B cell (primary cell): ENCODE results near the gene CTNNA3. TPM values are rescaled to one million over a fixed set of nuclear protein-coding genes. Genes with fewer than 3 reads are reported as not detected.

Source experiments
- ATAC-seq: fragments of 200-7000 bp; cut with Tn5 transposase; one replicate; pipeline ENCODE4 v1.10.0; 2021; ENCODE audit warnings: low read depth, mild to moderate bottlenecking, moderate number of reproducible peaks, moderate library complexity
- CTCF ChIA-PET: fragments of 350-600 bp; sonication (Branson Sonifier 250); formaldehyde crosslinking; loops from one replicate; lab custom pipeline; 2021; ENCODE audit warnings: antibody characterized with exemption, inconsistent platforms; lab: Charles Lee
- POLR2A ChIA-PET: fragments of 350-600 bp; sonication (Branson Sonifier 250); formaldehyde crosslinking; loops from one replicate; lab custom pipeline; 2021; ENCODE audit warnings: antibody characterized with exemption; lab: Charles Lee
- DNase-seq: peaks from one replicate; pipeline ENCODE4 v3.0.0; 2013
- H2AFZ ChIP-seq: 2 replicates; pipeline ENCODE4 v1.6.1; 2012; ENCODE audit warnings: mild to moderate bottlenecking, low read depth, low read length; ENCODE audit not compliant: insufficient read depth, poor library complexity, severe bottlenecking
- H3K27ac ChIP-seq, 2 donors: 1 replicate in 1 of 2; 2 replicates in 1 of 2; pipeline ENCODE4 v1.5.1; 2012 to 2013; ENCODE audit warnings: low read length in 2 of 2, mild to moderate bottlenecking in 2 of 2, moderate library complexity in 1 of 2
- H3K27me3 ChIP-seq, 4 experiments: fragments of 200-600 bp in 1 of 4; sonication (generic) in 1 of 4; replicated peaks in 1 of 4; 1 replicate in 2 of 4; 2 replicates in 2 of 4; pipeline versions ENCODE4 v1.6.1 to v1.7.0; 2013 to 2016; ENCODE audit warnings: low read length in 3 of 4, mild to moderate bottlenecking in 2 of 4, mixed read lengths in 1 of 4, moderate library complexity in 1 of 4; ENCODE audit not compliant: insufficient read depth in 4 of 4, control insufficient read depth in 3 of 4; ENCODE audit errors: control extremely low read depth in 1 of 4
- H3K36me3 ChIP-seq, 2 experiments: replicated peaks in 1 of 2; 1 replicate in 1 of 2; 2 replicates in 1 of 2; pipeline versions ENCODE4 v1.6.1 to v1.7.1; 2013; ENCODE audit warnings: low read length in 1 of 2; ENCODE audit not compliant: insufficient read depth in 2 of 2, control insufficient read depth in 1 of 2; ENCODE audit errors: control extremely low read depth in 1 of 2, extremely low read depth in 1 of 2
- H3K4me1 ChIP-seq, 2 donors: fragments of 200-600 bp in 1 of 2; sonication (generic) in 1 of 2; 1 replicate in 1 of 2; 2 replicates in 1 of 2; pipeline versions ENCODE4 v1.5.1 to v1.6.1; 2013 to 2017; ENCODE audit warnings: low read length in 2 of 2; ENCODE audit not compliant: control insufficient read depth in 2 of 2, insufficient read depth in 2 of 2
- H3K4me2 ChIP-seq: replicated peaks from 2 replicates; pipeline ENCODE3; 2012; ENCODE audit warnings: mild to moderate bottlenecking, low read depth, low read length; ENCODE audit not compliant: poor library complexity, severe bottlenecking
- H3K4me3 ChIP-seq, 5 experiments: fragments of 200-600 bp in 1 of 5; sonication (generic) in 1 of 5; 1 replicate in 3 of 5; 2 replicates in 2 of 5; pipeline versions ENCODE4 v1.5.1 to v1.7.0; 2011 to 2016; ENCODE audit warnings: low read length in 4 of 5, mild to moderate bottlenecking in 4 of 5, low read depth in 2 of 5, control low read depth in 1 of 5, moderate library complexity in 1 of 5; ENCODE audit not compliant: insufficient read depth in 1 of 5; ENCODE audit errors: control extremely low read depth in 1 of 5, extremely low read depth in 1 of 5
- H3K79me2 ChIP-seq: fragments of 200-600 bp; sonication (generic); one replicate; pipeline ENCODE4 v1.6.0; 2016; ENCODE audit warnings: low read length; ENCODE audit not compliant: control insufficient read depth, insufficient read depth
- H3K9ac ChIP-seq: fragments of 200-600 bp; sonication (generic); 2 replicates; pipeline ENCODE4 v1.6.1; 2017; ENCODE audit warnings: mild to moderate bottlenecking, low read length, moderate library complexity
- H3K9me3 ChIP-seq, 3 donors: one replicate each; pipeline versions ENCODE4 v1.6.1 to v1.7.1; 2013; ENCODE audit warnings: low read length in 2 of 3; ENCODE audit not compliant: control insufficient read depth in 2 of 3, insufficient read depth in 1 of 3; ENCODE audit errors: control extremely low read depth in 1 of 3
- H4K20me1 ChIP-seq: 2 replicates; pipeline ENCODE4 v1.6.0; 2012; ENCODE audit warnings: mild to moderate bottlenecking, low read length; ENCODE audit not compliant: insufficient read depth, control insufficient read depth, poor library complexity, severe bottlenecking
- H3K27ac Mint-ChIP-seq: one replicate; pipeline ENCODE4 v1.8.0; 2021; ENCODE audit warnings: mixed read lengths
- H3K27me3 Mint-ChIP-seq: one replicate; pipeline ENCODE4 v1.8.0; 2021; ENCODE audit warnings: mixed read lengths
- H3K4me1 Mint-ChIP-seq: one replicate; pipeline ENCODE4 v1.8.0; 2021; ENCODE audit warnings: mixed read lengths
- H3K4me3 Mint-ChIP-seq: one replicate; pipeline ENCODE4 v1.8.0; 2021; ENCODE audit warnings: mixed read lengths
- H3K9me3 Mint-ChIP-seq: one replicate; pipeline ENCODE4 v1.8.0; 2022; ENCODE audit warnings: mixed read lengths; ENCODE audit not compliant: insufficient read depth
- EZH2 ChIP-seq: IDR thresholded peaks from 2 replicates; pipeline ENCODE4 v1.6.1; 2012; ENCODE audit warnings: borderline replicate concordance, low read depth, mild to moderate bottlenecking, moderate library complexity, low read length; ENCODE audit not compliant: insufficient read depth, poor library complexity, severe bottlenecking
- WGBS: methylation state at CpG from one replicate; pipeline ENCODE4 v1.1.5; 2013; ENCODE audit warnings: missing lambda C conversion rate; ENCODE audit not compliant: insufficient coverage; 5-methylcytosine and 5-hydroxymethylcytosine counted together
- intact Hi-C: fragments of 100-400 bp; cut with micrococcal nuclease; formaldehyde crosslinking; loops from one replicate; pipeline ENCODE4 v1.10.0; 2022
- polyA plus RNA-seq: library from polyadenylated mRNA; depleted of rRNA; stranded (reverse); fragments of >200 nt; gene quantifications from 2 replicates; pipeline ENCODE4 v1.2.3, GENCODE V29; 2012
- total RNA-seq, 2 donors: library from RNA; stranded (reverse); fragments of 120-200 nt in 1 of 2; gene quantifications; 1 replicate in 1 of 2; 2 replicates in 1 of 2; pipeline versions ENCODE4 v1.2.3 to v1.2.4, GENCODE V29; 2013 to 2022
- TF ChIP-seq, protein P1 (sequence below): fragments of 200-600 bp; IDR thresholded peaks from one replicate; pipeline ENCODE4 v1.8.0; 2022; ENCODE audit warnings: antibody characterized with exemption, mild to moderate bottlenecking

Gene CTNNA3
- total and polyA plus RNA-seq, 2 donors (not counting 1 experiment from before 2014, with no cell fraction given), result 0.01 TPM; not detected in 1

- DNase-seq (no peak), ATAC-seq (no peak)
- no peaks in the 10 kb centered on the region for H3K4me1 ChIP-seq
- Mint-ChIP-seq H3K27ac (no peak overlapping the region), H3K27me3 (no peaks in the 10 kb centered on the region), H3K9me3 (peaks cover 3% of the 10 kb centered on the region), H3K4me3 (no peak overlapping the region), H3K4me1 (no peaks in the 10 kb centered on the region)
- H2AFZ ChIP-seq, result no peak overlapping the region
- ChIA-PET POLR2A (no interaction called here), CTCF (no interaction called here)
- H3K9me3 ChIP-seq, result peaks cover 0 to 3% (median 0%) of the 10 kb centered on the region in 3 donors
- H3K27ac ChIP-seq, result no peak overlapping the region
- H3K36me3 ChIP-seq, result no peaks in the 10 kb centered on the region
- H3K27me3 ChIP-seq, result no peaks in the 10 kb centered on the region
- intact Hi-C loops, result no loop called here
- WGBS, result no CpG with 5 or more reads among the region's 3 CpGs
- H3K79me2 ChIP-seq, result no peaks in the 10 kb centered on the region
- no peaks in the 10 kb centered on the region for H4K20me1 ChIP-seq
- H3K4me3 ChIP-seq, result no peak overlapping the region
- no peak for TF ChIP-seq EZH2
- TF ChIP-seq, protein P1, sequence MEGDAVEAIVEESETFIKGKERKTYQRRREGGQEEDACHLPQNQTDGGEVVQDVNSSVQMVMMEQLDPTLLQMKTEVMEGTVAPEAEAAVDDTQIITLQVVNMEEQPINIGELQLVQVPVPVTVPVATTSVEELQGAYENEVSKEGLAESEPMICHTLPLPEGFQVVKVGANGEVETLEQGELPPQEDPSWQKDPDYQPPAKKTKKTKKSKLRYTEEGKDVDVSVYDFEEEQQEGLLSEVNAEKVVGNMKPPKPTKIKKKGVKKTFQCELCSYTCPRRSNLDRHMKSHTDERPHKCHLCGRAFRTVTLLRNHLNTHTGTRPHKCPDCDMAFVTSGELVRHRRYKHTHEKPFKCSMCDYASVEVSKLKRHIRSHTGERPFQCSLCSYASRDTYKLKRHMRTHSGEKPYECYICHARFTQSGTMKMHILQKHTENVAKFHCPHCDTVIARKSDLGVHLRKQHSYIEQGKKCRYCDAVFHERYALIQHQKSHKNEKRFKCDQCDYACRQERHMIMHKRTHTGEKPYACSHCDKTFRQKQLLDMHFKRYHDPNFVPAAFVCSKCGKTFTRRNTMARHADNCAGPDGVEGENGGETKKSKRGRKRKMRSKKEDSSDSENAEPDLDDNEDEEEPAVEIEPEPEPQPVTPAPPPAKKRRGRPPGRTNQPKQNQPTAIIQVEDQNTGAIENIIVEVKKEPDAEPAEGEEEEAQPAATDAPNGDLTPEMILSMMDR, result no peak
- no peak overlapping the region for H3K4me2 ChIP-seq
- no peak overlapping the region for H3K9ac ChIP-seq
These were observed 1157.1 kb downstream of the CTNNA3 start for GRCh38 chr10:66538908-66539307.

DNA sequence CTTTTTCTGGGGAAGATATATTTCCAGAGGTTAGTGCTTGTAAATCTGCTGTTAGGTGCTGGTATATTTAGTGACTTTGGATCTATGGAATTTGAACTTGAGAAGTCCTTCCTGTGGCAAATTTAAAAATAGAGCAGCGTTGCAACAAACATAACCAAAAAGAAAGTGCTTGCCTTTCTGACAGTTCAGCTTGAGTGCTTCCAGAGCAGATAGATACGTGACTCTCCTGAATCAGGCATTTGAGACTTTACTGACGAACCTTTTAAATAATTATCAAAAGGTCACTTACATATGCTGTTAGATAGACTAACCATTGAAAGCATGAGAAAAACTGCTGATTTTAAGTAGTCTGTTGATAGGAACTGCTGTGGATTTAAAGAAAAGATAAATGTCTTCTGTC is 1157.6 kb downstream of the CTNNA3 start:
- Histone ChIP-seq H3K4me3 (no peak overlapping the region), H3K27ac (no peak overlapping the region), H3K79me2 (no peaks in the 10 kb centered on the region), H3K36me3 (no peaks in the 10 kb centered on the region), H3K4me2 (no peak overlapping the region), H3K4me1 (no peaks in the 10 kb centered on the region), H3K9me3 (peaks cover 0 to 3% (median 0%) of the 10 kb centered on the region in 3 donors), H3K27me3 (no peaks in the 10 kb centered on the region), H2AFZ (no peak overlapping the region), H4K20me1 (no peaks in the 10 kb centered on the region), H3K9ac (no peak overlapping the region)
- 73% methylated on average over 2 of the region's 3 CpGs for WGBS
- TF ChIP-seq, protein P1, result no peak
- TF ChIP-seq EZH2, result no peak
- ChIA-PET CTCF (no interaction called here), POLR2A (no interaction called here)
- no peaks in the 10 kb centered on the region for H3K27me3 Mint-ChIP-seq
- peaks cover 3% of the 10 kb centered on the region for H3K9me3 Mint-ChIP-seq
- no peak overlapping the region for H3K4me3 Mint-ChIP-seq
- DNase-seq (no peak), ATAC-seq (no peak)
- H3K27ac Mint-ChIP-seq, result no peak overlapping the region
- no peaks in the 10 kb centered on the region for H3K4me1 Mint-ChIP-seq
- intact Hi-C loops, result no loop called here
